ENCODE results near the gene LMX1B.
A peak's percentile ranks its signal among the peaks of the same experiment; 100 is the strongest.

LMX1B gene

DNA sequence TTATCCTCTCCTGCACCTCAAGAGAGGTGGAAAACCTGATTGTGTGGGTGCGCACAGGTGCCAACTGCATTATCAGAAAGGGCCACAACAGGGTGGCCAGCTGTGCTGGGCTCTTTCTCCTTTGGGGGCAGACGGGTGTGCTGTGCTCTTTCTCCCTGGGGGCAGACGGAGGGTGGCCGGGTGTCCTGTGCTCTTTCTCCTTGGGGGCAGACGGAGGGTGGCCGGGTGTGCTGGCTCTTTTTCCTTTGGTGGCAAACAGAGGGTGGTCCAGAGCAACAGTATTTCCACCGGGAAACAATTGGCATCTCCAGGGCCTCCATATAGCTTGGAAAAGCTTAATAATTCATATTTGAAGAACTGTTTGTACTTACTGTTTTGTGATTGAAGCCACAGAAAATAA lies 6.8 kb downstream of the LMX1B start:
- peaks cover 93% of the 10 kb centered on the region for H3K27me3 ChIP-seq (ENCODE audit: insufficient read depth, poor library complexity, severe bottlenecking)
- no peak for DNase-seq (ENCODE audit: low read depth in 1 of 2, low spot score in 1 of 2)
- no peak overlapping the region for H3K27ac ChIP-seq (replicated peaks)
- TF ChIP-seq GABPA (IDR thresholded peaks at IDR 0.05; ENCODE audit: low read depth) (no peak), POLR2AphosphoS5 (IDR thresholded peaks at IDR 0.05; ENCODE audit: low read depth) (no peak), SPI1 (IDR thresholded peaks at IDR 0.05; ENCODE audit: borderline replicate concordance, low read depth) (no peak)
- TF ChIP-seq, protein P1, sequence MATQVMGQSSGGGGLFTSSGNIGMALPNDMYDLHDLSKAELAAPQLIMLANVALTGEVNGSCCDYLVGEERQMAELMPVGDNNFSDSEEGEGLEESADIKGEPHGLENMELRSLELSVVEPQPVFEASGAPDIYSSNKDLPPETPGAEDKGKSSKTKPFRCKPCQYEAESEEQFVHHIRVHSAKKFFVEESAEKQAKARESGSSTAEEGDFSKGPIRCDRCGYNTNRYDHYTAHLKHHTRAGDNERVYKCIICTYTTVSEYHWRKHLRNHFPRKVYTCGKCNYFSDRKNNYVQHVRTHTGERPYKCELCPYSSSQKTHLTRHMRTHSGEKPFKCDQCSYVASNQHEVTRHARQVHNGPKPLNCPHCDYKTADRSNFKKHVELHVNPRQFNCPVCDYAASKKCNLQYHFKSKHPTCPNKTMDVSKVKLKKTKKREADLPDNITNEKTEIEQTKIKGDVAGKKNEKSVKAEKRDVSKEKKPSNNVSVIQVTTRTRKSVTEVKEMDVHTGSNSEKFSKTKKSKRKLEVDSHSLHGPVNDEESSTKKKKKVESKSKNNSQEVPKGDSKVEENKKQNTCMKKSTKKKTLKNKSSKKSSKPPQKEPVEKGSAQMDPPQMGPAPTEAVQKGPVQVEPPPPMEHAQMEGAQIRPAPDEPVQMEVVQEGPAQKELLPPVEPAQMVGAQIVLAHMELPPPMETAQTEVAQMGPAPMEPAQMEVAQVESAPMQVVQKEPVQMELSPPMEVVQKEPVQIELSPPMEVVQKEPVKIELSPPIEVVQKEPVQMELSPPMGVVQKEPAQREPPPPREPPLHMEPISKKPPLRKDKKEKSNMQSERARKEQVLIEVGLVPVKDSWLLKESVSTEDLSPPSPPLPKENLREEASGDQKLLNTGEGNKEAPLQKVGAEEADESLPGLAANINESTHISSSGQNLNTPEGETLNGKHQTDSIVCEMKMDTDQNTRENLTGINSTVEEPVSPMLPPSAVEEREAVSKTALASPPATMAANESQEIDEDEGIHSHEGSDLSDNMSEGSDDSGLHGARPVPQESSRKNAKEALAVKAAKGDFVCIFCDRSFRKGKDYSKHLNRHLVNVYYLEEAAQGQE (IDR thresholded peaks at IDR 0.05; ENCODE audit: insufficient replicate concordance, low read depth): no peak
- TF ChIP-seq, protein P2, sequence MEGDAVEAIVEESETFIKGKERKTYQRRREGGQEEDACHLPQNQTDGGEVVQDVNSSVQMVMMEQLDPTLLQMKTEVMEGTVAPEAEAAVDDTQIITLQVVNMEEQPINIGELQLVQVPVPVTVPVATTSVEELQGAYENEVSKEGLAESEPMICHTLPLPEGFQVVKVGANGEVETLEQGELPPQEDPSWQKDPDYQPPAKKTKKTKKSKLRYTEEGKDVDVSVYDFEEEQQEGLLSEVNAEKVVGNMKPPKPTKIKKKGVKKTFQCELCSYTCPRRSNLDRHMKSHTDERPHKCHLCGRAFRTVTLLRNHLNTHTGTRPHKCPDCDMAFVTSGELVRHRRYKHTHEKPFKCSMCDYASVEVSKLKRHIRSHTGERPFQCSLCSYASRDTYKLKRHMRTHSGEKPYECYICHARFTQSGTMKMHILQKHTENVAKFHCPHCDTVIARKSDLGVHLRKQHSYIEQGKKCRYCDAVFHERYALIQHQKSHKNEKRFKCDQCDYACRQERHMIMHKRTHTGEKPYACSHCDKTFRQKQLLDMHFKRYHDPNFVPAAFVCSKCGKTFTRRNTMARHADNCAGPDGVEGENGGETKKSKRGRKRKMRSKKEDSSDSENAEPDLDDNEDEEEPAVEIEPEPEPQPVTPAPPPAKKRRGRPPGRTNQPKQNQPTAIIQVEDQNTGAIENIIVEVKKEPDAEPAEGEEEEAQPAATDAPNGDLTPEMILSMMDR (IDR thresholded peaks at IDR 0.05; ENCODE audit: insufficient read depth, low read length): no peak
- no peak overlapping the region for H3K4me3 ChIP-seq (replicated peaks; ENCODE audit: insufficient read depth, low read length)

DNA sequence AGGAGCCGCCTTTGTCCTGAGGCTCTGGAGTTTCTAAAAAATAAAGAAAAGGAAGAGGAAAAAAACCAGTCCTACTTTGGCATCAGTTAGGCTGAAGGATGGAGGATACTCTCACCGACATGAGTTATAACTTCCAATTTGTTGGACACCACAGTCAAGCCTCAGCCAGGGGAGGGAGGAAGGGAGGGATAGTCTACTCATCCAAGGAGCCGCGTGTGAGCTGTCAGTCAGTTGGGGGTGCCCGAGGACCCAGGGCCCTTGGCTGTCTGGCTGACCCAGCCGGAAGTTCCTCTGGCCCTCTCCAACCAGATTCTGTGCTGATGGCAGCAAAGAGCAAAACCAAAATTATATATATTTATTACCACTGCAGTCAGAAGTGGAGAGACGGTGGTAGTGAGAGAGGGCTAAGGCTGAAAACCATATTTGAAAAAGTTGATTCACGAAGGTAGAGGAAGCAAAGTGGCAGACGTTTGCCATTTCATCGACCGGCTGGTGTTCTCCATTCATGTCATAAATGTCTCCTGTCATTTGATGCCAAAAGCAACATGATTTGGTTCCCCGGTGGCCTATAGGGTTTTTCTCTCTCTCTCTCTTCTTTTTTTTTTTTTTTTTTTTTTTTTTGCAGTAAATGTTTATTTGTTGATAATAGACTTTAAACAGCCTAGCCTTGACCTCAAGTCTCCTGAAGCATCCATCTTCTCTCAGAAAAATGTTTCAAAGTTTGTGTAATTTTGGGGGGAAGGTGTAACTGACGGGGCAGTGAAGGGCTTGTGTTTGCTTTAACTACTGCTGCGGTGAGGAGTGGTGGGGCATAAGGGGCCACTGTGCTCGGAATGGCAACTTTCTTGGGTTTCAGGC lies 7.6 kb downstream of the LMX1B start:
- DNase-seq (ENCODE audit: low read depth in 1 of 2, low spot score in 1 of 2): no peak
- TF ChIP-seq, protein P1 (IDR thresholded peaks at IDR 0.05; ENCODE audit: insufficient replicate concordance, low read depth): no peak
- TF ChIP-seq SPI1 (IDR thresholded peaks at IDR 0.05; ENCODE audit: borderline replicate concordance, low read depth) (no peak), GABPA (IDR thresholded peaks at IDR 0.05; ENCODE audit: low read depth) (no peak), POLR2AphosphoS5 (IDR thresholded peaks at IDR 0.05; ENCODE audit: low read depth) (no peak)
- TF ChIP-seq, protein P2 (IDR thresholded peaks at IDR 0.05; ENCODE audit: insufficient read depth, low read length): no peak
- no peak overlapping the region for H3K27ac ChIP-seq (replicated peaks)
- H3K27me3 ChIP-seq (ENCODE audit: insufficient read depth, poor library complexity, severe bottlenecking): peaks cover 92% of the 10 kb centered on the region
- H3K4me3 ChIP-seq (replicated peaks; ENCODE audit: insufficient read depth, low read length): no peak overlapping the region

DNA sequence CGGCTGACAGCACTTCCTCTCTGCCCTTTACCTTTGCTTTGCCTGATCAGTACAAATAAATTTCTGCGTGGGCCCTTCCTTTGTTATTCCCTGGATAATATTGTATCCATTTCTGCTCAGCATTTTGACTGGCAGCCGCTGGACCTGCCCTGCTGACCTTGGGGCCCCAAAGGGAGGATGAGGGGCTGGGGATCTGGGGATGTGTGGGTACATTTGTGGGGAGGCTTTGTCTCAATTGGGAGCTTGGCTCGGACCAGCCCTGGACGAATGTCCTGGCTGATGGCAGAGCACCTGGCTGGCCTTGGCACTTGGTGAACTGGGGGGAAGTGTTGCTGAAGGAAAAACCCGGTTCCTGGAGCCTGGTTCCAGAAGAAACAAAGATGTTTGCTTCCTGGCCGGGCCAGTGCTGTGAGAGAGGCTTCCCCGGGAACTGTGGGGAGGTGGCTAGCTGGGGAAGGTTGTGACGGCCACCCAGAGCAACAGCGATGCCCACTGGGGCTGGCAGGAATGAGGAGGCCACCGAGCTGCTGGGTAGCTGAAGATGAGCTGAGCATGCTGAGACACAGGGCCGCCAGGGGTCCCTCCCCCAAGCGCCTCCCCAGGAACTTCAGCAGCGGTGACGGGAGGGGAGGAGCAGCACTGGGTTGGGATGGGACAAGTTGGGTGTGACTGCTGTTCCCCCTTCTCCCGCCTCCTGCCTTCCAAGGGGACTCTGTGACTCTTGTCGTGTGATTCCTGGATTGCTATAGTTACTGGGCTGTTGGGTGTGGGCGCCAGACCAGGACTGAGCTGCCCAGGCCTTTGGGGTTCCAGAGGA lies 8.4 kb downstream of the LMX1B start:
- H3K4me3 ChIP-seq (replicated peaks; ENCODE audit: insufficient read depth, low read length): no peak overlapping the region

More for the DNA sequence above, 8.4 kb downstream of the LMX1B start:
- no peak for DNase-seq (ENCODE audit: low read depth in 1 of 2, low spot score in 1 of 2)
- peak; percentile 50 for TF ChIP-seq SPI1 (IDR thresholded peaks at IDR 0.05; ENCODE audit: borderline replicate concordance, low read depth)
- TF ChIP-seq, protein P1 (IDR thresholded peaks at IDR 0.05; ENCODE audit: insufficient replicate concordance, low read depth): no peak
- Histone ChIP-seq H3K27ac (replicated peaks) (no peak overlapping the region), H3K27me3 (ENCODE audit: insufficient read depth, poor library complexity, severe bottlenecking) (peaks cover 92% of the 10 kb centered on the region)
